HG03095 (cell line): ENCODE measurements around the gene SPATA20.

Experiments
- ATAC-seq: cut with Tn5 transposase; IDR thresholded peaks from one replicate; pipeline ENCODE4 v1.9.1; 2021; ENCODE audit warnings: moderate library complexity; ENCODE audit not compliant: unreplicated experiment

The SPATA20 gene

DNA sequence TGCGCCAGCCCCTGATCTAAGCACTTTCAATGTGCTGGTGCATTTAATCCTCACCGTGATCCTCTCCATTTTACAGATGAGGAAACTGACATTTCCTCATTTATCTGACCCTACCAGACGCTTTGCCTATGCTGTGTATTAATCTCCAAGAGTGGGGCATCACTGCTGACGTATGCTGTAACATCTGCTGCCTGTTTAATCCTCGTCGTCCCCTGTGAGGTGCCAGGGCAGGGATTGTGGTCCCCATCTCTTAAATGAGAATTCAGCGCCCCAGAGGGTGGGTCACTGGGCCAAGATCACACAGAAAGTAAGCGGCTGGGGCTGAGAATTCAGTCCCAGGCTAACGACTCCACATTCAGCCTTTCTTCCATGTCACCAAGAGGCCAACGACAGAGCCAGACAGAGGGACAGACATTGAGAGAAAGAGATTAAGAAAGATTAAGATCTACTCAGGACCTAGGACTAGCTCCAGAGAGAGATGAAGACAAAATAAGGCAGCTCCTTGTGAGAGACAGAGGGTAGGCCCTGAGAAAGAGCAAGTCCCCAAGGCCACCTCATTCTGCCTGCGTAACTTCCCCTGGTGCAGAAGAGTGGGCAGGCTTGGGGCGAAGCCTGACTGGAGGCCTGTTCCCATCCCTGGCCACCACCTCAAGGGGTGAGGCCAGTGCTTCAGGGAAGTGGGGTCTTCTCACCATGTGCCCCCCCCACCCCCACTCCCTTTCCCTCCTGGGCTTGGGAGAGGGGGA is 27.1 kb downstream of the SPATA20 start:
- ATAC-seq: no peak

DNA sequence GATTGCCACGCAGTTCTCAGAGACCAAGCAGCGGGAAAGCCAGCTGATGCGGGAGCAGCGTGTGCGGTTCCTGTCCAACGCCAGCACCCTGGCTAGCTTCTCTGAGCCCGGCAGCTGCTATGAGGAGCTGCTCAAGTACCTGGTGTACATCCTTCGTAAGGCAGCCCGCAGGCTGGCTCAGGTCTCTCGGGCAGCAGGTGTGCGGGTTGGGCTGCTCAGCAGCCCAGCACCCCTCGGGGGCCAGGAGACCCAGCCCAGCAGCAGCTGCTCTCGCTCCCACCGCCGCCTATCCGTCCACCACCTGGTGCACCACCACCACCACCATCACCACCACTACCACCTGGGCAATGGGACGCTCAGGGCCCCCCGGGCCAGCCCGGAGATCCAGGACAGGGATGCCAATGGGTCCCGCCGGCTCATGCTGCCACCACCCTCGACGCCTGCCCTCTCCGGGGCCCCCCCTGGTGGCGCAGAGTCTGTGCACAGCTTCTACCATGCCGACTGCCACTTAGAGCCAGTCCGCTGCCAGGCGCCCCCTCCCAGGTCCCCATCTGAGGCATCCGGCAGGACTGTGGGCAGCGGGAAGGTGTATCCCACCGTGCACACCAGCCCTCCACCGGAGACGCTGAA is 28.7 kb downstream of the SPATA20 start:
- ATAC-seq: no peak

DNA sequence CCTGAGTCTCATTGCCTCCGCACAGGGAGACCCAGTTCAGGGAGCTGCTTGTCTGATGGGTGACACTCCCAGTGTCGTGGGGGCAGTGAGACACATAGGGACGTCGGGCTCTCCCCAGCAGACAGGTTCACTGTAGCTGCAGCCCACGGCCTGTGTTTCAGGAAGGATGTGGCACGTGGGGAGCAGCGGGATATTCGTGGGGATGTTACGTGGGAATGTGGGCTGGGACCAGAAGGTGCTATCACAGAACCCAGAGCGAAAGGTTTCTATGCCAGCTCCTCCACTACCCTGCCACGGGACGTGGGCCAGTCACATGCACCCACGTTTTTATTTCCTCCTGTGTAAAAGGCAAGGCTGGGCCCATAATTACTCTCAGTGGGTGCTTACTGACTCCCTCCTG is 29.9 kb downstream of the SPATA20 start:
- ATAC-seq: no peak

DNA sequence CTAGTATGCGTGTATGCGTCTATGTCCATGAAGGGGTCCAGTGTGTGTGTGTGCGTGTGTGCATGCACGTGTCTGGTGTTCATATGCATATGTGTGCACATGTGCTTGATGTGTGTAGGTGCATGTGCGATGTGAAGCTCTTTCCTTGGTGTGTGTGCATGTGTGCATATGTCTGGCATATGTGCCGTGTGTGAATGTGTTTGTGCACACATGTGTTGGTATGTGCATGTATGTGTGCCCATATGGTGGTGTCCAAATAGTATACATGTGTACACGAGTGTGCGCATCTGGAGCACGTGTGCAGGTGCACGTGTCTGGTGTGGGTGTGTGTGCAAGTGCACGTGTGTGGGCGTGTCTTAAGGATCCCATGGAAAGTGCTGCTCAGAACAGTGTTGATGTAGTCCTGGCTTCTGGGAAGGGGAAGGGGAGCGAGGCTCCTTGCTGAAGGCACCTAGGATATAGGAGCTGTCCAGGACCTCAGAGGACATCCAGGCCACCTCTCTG is 30.5 kb downstream of the SPATA20 start:
- no peak for ATAC-seq

DNA sequence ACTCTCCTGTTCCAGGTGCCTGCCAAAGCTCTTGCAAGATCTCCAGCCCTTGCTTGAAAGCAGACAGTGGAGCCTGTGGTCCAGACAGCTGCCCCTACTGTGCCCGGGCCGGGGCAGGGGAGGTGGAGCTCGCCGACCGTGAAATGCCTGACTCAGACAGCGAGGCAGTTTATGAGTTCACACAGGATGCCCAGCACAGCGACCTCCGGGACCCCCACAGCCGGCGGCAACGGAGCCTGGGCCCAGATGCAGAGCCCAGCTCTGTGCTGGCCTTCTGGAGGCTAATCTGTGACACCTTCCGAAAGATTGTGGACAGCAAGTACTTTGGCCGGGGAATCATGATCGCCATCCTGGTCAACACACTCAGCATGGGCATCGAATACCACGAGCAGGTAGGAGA is 31.2 kb downstream of the SPATA20 start:
- ATAC-seq: no peak

DNA sequence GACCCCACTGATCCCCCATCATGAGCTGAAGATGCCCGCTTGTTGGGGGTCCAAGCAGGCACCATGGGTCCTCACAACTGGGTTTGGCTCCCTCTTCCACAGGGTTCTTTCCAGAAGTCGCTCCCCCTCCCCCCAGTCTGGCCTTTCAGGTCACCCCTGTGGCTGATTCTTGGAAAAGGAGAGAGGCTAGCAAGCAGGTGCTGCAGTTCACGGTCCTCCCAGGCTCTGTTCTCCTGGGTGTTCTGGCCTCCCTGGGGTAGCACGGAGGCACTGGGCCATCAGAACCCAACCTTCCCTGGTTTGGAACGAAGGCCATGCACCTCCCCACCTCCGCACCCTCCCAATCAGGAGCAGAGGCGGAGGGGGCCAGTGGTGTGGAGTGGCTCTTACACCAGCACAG is 32.4 kb downstream of the SPATA20 start:
- no peak for ATAC-seq

DNA sequence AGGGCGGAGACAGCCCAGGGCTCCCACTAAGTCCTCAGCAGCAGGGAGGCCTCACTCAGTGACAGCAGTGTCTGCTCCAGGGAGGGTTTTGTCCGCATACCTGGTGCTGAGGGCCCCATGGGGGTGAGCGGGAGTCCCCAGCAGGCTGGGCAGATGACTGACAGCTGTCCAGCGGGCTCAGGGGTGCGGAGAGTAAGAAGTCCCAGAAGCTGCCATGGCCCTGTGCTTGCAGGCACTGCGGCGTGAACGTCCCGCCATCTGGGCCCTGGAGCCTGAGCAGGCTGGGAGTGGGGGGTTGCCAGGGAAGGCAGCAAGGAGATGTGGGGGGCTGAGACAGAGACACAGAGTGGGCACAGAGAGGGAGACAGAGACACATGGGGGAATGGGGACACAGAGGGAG is 33.7 kb downstream of the SPATA20 start:
- no peak for ATAC-seq

DNA sequence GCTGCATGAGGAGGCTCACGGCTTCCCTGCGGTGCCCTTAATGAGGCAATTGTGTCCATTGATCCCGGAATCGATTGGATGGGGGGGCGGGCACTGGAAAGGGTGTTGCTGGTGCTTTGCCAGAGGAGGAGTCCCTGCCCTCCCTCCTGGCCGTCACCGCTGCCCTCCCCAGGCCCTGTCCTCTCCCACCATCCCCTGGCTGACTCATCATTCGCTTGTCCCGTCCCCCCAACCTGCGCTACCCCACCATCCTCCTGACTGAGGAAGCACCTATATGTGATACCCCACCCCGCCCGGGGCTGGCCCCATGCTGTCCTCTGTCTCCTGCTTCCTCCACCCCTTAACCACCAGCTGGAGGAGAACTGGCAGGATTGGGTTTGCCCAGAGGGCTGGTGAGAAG is 34.3 kb downstream of the SPATA20 start:
- ATAC-seq: no peak

DNA sequence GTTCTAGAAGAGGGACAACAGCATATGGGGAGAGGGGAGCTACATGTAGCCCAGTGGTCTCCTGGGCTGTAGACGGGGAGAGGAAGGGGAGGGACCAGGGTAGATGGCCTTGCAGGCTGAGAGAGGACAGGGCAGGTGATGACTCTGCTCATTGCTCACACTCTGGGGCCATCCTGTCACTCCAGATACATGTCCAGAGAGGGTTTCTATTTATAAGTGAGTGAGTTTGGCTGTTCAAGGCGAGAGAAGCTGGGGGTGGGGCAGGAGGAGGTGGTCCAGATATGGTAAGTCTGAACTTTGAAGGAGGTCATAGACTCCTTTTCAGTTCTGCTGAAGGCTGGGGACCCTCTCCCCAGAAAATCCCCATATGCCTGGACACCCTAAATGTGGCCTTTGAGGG is 35.8 kb downstream of the SPATA20 start:
- no peak for ATAC-seq

DNA sequence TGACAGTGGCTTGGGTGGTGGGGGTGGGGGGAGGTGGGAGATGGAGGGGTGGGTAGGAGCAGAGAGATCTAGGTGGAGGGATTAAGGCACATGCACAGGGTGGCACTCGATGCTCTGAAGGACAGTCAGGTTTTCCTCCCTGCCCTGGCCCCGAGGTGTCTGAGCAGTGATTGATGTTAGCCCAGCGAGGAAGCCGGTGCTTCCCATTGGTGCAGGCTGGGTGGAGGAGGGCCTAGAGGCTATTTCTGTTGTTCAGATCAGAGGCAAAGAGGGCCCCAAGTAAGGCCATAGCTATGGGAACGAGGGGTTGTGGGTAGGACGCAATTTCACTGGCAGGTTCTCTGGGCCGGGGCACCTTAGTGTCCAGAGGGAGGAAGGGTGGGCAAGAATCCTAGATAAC is 36.7 kb downstream of the SPATA20 start:
- no peak for ATAC-seq

DNA sequence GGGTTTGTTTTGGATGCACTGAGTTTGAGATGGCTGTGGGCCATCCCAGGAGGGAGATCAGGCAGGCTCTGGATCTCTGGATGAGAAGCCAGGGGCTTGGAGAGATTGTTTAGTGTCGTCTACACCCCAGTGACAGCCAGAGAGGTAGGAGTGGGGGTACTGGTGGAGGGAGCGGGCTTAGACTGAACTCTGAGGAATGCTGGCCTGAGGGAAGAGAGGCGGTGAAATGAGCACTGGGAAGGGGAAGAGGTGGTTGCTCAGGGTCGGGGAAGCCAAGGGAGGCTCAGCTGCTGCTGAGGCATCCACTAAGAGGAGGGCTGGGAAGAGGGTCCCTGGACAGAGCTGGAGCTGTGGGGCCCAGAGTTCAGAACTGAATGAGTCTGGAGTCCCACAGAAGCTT is 37.1 kb downstream of the SPATA20 start:
- ATAC-seq: no peak

DNA sequence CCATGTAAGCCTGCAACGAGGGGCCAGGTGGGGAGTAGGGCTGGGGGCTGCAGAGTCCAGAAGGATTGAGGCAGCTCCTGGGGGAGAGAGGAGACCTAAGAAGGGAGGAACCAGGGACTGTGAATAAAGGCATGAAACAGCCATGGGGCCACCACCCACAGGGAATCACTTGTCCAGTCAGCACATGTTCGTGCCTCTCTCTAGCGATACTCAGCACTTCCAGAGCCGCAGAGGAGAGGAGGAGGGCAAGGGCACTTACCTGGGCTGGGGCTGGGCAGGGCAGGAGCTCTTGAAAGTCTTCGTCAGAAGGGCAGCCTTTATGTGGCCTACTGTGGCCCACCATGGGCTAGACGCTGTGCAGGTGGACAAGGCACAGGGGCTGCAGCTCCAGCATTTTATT is 37.8 kb downstream of the SPATA20 start:
- no peak for ATAC-seq

DNA sequence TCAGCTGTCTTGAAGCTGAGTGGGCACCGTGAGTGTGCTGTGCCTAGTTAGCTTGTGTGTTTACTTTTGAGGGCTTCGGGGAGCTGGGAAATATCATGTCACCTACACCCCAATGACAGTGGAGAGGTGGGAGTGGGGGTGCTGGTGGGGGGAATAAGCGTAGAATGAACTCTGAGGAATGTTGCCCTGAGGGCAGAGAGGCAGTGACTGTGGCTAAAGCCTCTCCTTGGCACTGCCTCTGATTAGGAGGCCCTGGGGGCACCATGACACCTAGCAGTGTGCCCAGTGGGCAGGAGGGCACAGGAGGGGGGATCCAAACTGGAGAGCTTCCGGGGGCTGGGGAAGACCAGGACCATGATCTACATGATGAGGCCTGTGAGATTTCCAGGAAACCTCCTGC is 38.4 kb downstream of the SPATA20 start:
- no peak for ATAC-seq

DNA sequence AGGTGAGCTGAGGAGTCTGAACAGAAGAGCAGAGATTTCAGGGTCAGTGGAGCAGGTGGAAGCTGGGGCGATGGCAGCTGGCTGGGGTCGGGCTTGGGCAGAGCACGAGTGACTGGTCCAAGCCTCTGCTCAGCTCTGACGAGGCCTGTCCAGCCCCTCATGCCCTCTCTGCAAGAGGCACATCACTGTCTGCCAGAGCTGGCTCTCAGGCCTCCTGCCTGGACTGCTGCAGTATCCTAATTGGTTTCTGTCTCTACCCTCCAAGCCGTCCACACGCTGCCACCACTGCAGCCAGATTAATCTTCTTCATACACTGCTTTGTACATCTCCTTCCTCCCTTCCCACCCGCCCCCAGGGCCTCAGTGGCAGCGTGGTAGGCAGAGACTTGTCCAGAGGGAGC is 38.9 kb downstream of the SPATA20 start:
- no peak for ATAC-seq

DNA sequence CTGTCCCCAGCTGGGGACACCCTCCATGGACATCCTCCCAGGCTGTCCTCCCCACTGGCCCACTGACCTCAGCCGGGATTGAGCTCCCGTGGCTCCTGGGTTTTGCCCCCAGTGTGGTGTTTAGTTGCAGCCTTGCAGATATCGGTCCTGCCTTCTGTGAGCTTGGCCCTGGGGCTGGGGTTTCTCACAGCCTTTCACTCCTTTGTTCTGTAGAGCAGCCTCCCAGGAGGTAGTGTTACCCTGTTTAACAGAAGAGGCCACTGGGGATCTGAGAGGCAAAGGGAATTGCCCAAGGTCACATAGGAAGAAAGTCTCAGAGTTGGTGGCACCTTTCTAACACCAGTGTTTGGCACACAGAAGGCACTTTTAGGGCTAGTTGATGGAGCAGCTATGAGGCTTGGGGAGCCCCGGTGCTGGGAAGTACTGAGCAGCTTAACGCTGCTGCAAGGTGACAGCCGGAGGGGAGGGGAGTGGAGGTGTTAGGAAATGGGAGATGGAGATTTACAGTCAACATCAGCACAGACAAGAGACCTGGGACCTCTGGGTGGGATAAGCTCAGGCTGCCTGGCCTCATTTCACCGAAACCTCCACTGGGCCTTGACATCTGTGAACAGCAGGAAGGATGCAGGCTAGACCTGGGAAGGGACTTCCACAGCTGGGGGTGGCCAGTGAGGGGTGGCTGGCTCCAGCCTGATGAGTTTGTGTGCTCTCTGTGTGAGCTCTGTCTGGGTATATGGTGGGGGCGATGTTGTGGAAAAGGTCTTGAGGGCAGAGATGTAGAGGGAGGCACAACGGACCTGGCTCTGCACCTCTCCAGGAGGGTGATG is 39.7 kb downstream of the SPATA20 start:
- no peak for ATAC-seq

DNA sequence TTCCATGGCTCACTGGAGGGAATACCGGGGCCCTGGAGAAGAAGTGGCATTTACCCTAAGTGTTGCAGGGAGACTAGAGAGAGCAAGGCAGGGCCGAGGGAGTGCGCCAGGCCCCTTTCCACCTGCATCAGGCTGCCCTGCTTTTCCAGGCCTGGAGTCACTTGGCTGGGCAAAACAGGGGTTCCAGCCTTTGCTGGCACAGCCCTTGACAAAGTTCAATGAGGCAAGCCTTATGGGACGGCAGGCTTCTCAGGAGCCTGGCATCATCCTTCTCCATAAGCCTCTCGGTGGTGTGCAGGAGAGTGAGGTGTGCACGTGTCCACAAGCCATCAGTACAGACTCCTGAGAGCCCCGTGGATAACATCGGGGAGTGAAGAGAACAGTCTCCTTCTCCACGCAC is 40.6 kb downstream of the SPATA20 start:
- no peak for ATAC-seq

DNA sequence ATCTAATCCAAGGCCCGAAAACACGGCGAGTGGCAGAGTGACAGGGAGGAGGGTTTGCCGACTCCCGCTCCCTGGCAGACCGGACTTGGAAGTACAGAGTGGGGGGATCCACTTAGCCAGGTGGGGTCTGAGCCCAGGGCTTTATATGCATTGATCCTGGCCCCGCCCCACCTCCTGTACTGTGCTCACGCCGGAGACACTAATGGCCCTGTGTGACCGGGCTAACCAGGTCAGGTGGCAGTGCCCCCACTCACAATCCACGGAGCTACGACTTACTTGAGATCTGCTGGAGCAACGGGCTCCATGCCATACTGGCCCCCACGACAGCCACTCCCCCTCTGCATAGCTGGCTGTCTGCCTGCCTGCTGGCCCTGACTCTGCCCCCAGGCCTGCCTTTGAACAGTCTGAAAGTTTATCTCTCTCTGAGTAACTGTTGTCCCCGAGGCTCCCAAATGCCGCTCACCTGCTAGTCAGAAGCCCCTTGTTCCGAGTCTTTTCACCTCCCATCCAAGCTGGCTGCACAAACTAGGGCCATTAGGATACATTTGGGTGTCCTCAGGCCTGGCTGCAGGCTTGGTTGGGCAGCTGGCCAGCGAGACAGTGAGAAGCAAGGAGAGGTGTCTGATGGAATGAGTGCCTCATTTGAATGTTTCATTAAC is 41.5 kb downstream of the SPATA20 start:
- ATAC-seq: no peak

DNA sequence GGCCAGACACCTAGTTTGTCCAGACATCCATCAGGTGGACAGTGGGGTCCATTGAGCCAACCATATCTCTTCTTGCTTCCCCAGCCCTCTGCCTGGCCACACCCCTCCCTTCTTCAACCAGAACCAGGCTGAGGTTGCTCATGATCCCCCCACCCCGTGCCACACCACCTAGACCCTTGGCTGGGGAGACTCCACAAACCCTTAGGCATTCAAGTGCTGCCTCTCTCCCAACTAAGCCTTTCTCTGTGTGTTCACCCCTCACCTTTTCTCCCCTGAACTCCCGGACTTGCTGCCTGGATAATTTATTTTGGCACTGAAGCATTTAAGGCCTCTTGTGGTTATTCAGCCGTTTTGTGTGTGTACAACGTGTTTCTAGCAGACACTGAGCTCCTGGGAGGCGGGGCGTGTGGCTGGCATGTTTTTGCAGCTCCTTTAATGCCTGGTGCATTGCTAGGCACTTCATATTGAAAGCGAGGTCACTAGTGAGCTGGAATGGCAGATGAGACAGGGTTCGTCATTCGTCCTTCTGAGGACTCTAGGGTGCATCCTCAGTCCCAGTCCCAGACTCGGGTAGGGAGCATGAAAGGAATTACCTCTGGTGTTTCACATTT is 42.2 kb downstream of the SPATA20 start:
- no peak for ATAC-seq

DNA sequence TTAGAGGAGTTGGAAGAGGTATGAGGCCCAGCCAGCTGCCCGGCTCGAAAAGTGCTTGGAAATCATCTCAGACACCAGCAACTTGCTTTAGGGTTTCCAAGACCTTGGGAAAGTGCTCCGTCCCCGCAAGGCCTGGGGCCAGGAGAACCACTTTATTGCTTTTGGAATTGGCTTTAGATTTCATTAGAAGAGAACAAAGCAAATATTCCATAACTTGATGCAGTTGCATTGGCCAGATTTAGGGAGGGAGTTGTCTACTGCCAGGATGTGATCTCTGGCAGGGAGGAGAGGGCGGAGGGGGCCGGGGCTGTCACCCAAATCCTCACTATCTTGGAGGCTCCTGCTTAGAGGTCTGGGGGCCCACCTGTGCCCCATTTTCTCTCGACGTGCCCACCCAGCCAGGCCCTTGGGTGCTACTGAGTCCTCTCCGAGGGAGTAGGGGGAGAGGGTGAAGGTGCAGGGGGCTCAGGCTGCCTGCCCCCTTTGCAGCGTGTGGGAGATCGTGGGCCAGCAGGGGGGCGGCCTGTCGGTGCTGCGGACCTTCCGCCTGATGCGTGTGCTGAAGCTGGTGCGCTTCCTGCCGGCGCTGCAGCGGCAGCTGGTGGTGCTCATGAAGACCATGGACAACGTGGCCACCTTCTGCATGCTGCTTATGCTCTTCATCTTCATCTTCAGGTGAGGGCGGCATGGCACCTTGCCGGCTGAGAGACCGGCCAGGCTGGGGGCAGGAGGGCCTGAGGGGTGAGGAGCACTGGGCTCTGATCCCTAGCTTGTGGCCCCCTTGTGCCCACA is 44.2 kb downstream of the SPATA20 start:
- no peak for ATAC-seq

DNA sequence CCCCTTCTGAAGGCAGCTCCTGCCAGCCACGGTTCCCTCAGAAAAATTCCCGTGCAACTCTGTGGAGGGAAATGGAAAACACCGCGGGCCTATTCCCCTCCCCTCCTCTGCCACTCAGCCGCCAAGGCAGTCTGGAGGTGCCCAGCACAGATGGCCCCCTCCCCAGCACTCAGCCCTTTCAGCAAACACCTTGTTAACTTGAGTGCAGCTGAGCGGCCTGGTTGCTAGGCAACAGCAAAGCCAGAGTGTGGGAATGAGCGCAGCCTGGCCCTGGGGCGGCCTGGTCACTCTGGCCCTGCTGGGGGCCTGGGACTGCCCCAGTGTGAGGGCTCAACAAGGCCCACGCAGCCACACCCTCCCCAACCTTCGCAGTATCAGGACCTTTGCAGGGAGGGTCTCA is 46.3 kb downstream of the SPATA20 start:
- no peak for ATAC-seq
